Measurements from ENCODE around the gene IFI30. TPM values are rescaled to one million over a fixed set of nuclear protein-coding genes. Genes with fewer than 3 reads are reported as not detected.
A peak's percentile ranks its signal among the peaks of the same experiment; 100 is the strongest.

Gene IFI30
- total RNA-seq, result 49.4 and 52.7 TPM in 2 replicates

GRCh38 chr19:18173572-18174288 lies at the start of gene IFI30:
Gene IFI30 (plus strand): TSS chr19:18173813. CDS start chr19:18173842, 29 bp downstream.
- Mint-ChIP-seq H3K9me3 (no peaks in the 10 kb centered on the region), H3K4me1 (peaks cover 23% of the 10 kb centered on the region), H3K27ac (peak within 1 kb of the TSS; percentile 85), H3K27me3 (no peaks in the 10 kb centered on the region), H3K36me3 (ENCODE audit: low read depth) (peaks cover 33% of the 10 kb centered on the region), H3K4me3 (peak within 1 kb of the TSS; percentile 89)
- DNase-seq, result peak; percentile 92
- intact Hi-C loops (cut with micrococcal nuclease), result no loop called here

DNA sequence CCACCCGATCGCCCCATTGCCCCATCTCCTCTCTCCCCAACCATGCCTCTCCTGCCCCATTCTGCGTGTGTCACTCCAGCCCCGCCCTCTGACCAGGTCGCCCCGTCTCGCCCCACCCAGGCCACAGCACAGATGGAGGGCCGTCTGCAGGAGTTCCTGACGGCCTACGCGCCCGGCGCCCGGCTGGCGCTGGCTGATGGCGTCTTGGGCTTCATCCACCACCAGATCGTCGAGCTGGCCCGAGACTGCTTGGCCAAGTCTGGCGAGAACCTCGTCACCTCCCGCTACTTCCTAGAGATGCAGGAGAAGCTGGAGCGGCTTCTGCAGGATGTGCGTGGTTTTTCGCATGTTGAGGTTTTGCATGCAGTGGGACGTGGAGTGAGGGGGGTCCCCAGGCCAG lies 49.8 kb upstream of the IFI30 start:
- Mint-ChIP-seq H3K27me3 (no peaks in the 10 kb centered on the region), H3K9me3 (no peaks in the 10 kb centered on the region), H3K4me3 (no peak overlapping the region), H3K36me3 (ENCODE audit: low read depth) (peaks cover 38% of the 10 kb centered on the region), H3K27ac (no peak overlapping the region), H3K4me1 (peaks cover 24% of the 10 kb centered on the region)
- no peak for DNase-seq
- intact Hi-C loops (cut with micrococcal nuclease), result no loop called here

DNA sequence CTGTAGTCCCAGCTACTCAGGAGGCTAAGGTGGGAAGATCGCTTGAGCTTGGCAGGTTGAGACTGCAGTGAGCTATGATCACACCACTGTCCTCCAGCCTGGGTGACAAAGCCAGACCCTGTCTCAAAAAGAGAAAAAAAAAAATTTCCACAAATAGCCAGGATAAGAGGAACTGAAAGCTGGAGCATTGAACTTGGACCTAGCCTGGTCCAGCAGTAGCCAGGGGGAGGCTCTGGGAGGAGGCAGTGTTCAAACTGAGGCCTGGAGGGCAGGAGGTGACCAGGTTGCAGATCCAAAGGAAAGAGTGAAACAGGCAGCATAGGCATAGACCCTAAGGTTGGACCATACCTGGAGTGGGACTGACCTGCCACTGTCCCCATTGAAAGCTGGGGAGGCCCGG lies 47.5 kb upstream of the IFI30 start:
- Mint-ChIP-seq H3K36me3 (ENCODE audit: low read depth) (peaks cover 43% of the 10 kb centered on the region), H3K27me3 (no peaks in the 10 kb centered on the region), H3K9me3 (no peaks in the 10 kb centered on the region), H3K4me1 (peaks cover 7% of the 10 kb centered on the region), H3K4me3 (no peak overlapping the region), H3K27ac (peak overlapping the region; percentile 34)
- intact Hi-C loops (cut with micrococcal nuclease), result no loop called here
- DNase-seq, result no peak

DNA sequence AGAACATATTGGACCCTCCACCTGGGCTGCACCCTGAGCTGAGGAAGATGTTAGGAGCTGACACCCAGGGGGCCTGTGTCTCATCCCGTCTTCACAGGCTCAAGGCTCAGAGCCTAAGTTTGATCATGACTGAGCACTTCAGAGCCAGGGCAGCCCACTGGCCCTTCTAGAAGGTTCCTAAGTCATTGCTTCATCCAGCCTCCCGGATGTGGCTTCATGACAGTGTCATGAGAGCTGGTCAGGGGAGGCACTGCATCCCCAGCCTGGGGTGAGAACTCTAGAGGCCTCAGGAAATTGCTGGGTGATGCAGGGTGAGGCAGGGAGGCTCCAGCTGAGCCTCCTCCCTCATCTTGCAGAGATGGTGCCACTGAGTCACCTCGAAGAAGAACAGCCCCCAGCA lies 45.6 kb upstream of the IFI30 start:
- Mint-ChIP-seq H3K27me3 (no peaks in the 10 kb centered on the region), H3K27ac (peak overlapping the region; percentile 48), H3K36me3 (ENCODE audit: low read depth) (peaks cover 39% of the 10 kb centered on the region), H3K4me1 (peaks cover 7% of the 10 kb centered on the region), H3K9me3 (no peaks in the 10 kb centered on the region), H3K4me3 (no peak overlapping the region)
- intact Hi-C loops (cut with micrococcal nuclease), result no loop called here
- peak; percentile 67 for DNase-seq

GRCh38 chr19:18128805-18129204 lies 44.8 kb upstream of the IFI30 start:
- peaks cover 33% of the 10 kb centered on the region for H3K36me3 Mint-ChIP-seq (ENCODE audit: low read depth)
- DNase-seq, result no peak
- no peak overlapping the region for H3K27ac Mint-ChIP-seq
- H3K4me3 Mint-ChIP-seq, result no peak overlapping the region
- no peaks in the 10 kb centered on the region for H3K9me3 Mint-ChIP-seq
- peaks cover 7% of the 10 kb centered on the region for H3K4me1 Mint-ChIP-seq
- no peaks in the 10 kb centered on the region for H3K27me3 Mint-ChIP-seq
- intact Hi-C loops (cut with micrococcal nuclease), result no loop called here

DNA sequence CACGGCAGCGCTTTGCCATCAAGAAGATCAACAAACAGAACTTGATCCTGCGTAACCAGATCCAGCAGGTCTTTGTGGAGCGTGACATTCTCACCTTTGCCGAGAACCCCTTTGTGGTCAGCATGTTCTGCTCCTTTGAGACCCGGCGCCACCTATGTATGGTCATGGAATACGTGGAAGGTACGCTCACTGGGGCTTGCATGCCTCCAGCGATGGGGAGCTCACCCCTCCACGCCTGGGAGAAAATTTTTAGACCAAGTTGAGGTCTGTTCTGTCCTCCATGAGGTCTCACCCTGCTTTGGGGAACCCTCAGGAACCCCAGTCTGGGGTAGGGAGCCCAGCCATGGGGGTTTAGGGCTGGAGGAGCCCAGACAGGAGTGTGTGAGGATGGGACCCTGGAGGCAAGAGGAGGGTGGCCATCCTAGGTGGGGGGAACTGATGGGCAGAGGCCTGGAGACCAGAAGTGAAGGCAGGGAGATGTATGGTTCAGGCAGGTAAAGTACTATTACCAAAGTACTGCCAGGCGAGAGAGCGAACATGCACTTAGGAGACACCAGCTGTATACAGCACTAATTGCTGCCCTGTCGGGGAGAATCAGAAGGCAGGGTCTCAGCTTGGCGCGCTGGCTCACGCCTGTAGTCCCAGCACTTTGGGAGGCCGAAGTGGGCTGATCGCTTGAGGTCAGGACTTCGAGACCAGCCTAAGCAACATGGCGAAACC lies 42.9 kb upstream of the IFI30 start:
- H3K27ac Mint-ChIP-seq, result no peak overlapping the region
- no peaks in the 10 kb centered on the region for H3K9me3 Mint-ChIP-seq
- intact Hi-C loops (cut with micrococcal nuclease), result no loop called here
- H3K4me3 Mint-ChIP-seq, result no peak overlapping the region
- no peaks in the 10 kb centered on the region for H3K27me3 Mint-ChIP-seq
- no peak for DNase-seq
- peaks cover 7% of the 10 kb centered on the region for H3K4me1 Mint-ChIP-seq
- H3K36me3 Mint-ChIP-seq (ENCODE audit: low read depth), result peaks cover 36% of the 10 kb centered on the region

- intact Hi-C loops (cut with micrococcal nuclease), result no loop called here
- H3K27ac Mint-ChIP-seq, result no peak overlapping the region
- H3K4me3 Mint-ChIP-seq, result no peak overlapping the region
- no peaks in the 10 kb centered on the region for H3K27me3 Mint-ChIP-seq
- peaks cover 7% of the 10 kb centered on the region for H3K4me1 Mint-ChIP-seq
- no peak for DNase-seq
- peaks cover 40% of the 10 kb centered on the region for H3K36me3 Mint-ChIP-seq (ENCODE audit: low read depth)
- H3K9me3 Mint-ChIP-seq, result no peaks in the 10 kb centered on the region
These were observed 41.6 kb upstream of the IFI30 start for GRCh38 chr19:18131841-18132596.

GRCh38 chr19:18135712-18136584 lies 37.7 kb upstream of the IFI30 start:
- Mint-ChIP-seq H3K4me1 (no peaks in the 10 kb centered on the region), H3K4me3 (no peak overlapping the region), H3K36me3 (ENCODE audit: low read depth) (peaks cover 44% of the 10 kb centered on the region), H3K27ac (no peak overlapping the region), H3K9me3 (no peaks in the 10 kb centered on the region), H3K27me3 (no peaks in the 10 kb centered on the region)
- intact Hi-C loops (cut with micrococcal nuclease), result no loop called here
- no peak for DNase-seq

- Mint-ChIP-seq H3K27ac (no peak overlapping the region), H3K4me1 (no peaks in the 10 kb centered on the region), H3K27me3 (no peaks in the 10 kb centered on the region), H3K36me3 (ENCODE audit: low read depth) (peaks cover 46% of the 10 kb centered on the region), H3K4me3 (no peak overlapping the region), H3K9me3 (no peaks in the 10 kb centered on the region)
- no peak for DNase-seq
- intact Hi-C loops (cut with micrococcal nuclease), result no loop called here
These were observed 36.4 kb upstream of the IFI30 start for GRCh38 chr19:18137242-18137641.

- no peak for DNase-seq
- no peaks in the 10 kb centered on the region for H3K9me3 Mint-ChIP-seq
- H3K4me1 Mint-ChIP-seq, result no peaks in the 10 kb centered on the region
- H3K36me3 Mint-ChIP-seq (ENCODE audit: low read depth), result peaks cover 42% of the 10 kb centered on the region
- H3K27me3 Mint-ChIP-seq, result no peaks in the 10 kb centered on the region
- intact Hi-C loops (cut with micrococcal nuclease), result no loop called here
- H3K4me3 Mint-ChIP-seq, result no peak overlapping the region
- H3K27ac Mint-ChIP-seq, result no peak overlapping the region
These were observed 35.8 kb upstream of the IFI30 start for GRCh38 chr19:18137657-18138339.

DNA sequence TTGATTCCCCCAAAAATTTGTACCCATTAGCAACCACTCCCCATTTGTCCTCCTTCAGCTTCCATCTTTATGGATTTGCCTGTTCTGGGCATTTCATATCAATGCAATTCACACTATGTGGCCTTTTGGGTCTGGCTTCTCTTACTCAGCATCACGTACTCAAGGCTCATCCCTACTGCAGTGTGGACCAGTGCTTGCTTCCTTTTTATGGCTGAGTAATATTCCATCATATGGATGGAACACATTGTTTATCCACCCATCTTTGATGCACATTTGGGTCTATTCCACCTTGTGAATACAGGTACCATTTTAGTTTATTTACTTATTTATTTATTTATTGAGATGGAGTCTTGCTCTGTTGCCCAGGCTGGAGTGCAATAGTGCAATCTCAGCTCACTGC lies 33.1 kb upstream of the IFI30 start:
- intact Hi-C loops (cut with micrococcal nuclease), result no loop called here
- DNase-seq, result no peak
- Mint-ChIP-seq H3K4me1 (no peaks in the 10 kb centered on the region), H3K27ac (no peak overlapping the region), H3K36me3 (ENCODE audit: low read depth) (peaks cover 55% of the 10 kb centered on the region), H3K4me3 (no peak overlapping the region), H3K9me3 (no peaks in the 10 kb centered on the region), H3K27me3 (no peaks in the 10 kb centered on the region)

- H3K27me3 Mint-ChIP-seq, result no peaks in the 10 kb centered on the region
- no peaks in the 10 kb centered on the region for H3K4me1 Mint-ChIP-seq
- H3K27ac Mint-ChIP-seq, result no peak overlapping the region
- no peak for DNase-seq
- H3K36me3 Mint-ChIP-seq (ENCODE audit: low read depth), result peaks cover 54% of the 10 kb centered on the region
- intact Hi-C loops (cut with micrococcal nuclease), result no loop called here
- no peaks in the 10 kb centered on the region for H3K9me3 Mint-ChIP-seq
- H3K4me3 Mint-ChIP-seq, result no peak overlapping the region
These were observed 32.6 kb upstream of the IFI30 start for GRCh38 chr19:18141031-18141430.

DNA sequence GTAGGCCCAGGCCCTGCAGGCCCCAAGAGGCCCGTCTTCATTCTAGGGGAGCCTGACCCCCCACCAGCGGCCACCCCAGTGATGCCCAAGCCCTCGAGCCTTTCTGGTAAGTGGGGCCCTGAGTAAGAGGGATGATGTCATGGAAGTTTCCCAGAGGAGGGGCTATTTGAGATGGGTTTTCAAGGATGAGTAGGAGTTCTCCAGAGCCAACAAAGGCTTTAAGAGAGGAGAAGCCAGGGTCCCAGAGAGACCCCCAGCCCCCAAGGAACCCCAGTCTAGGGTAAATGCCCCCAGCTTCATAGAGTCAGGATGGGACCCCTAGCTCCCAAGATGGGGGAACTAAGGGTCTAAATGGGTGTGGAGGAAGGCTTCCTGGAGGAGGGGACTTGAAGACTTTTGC lies 29.7 kb upstream of the IFI30 start:
- no peaks in the 10 kb centered on the region for H3K9me3 Mint-ChIP-seq
- intact Hi-C loops (cut with micrococcal nuclease), result no loop called here
- H3K4me1 Mint-ChIP-seq, result no peaks in the 10 kb centered on the region
- H3K27me3 Mint-ChIP-seq, result no peaks in the 10 kb centered on the region
- DNase-seq, result no peak
- no peak overlapping the region for H3K4me3 Mint-ChIP-seq
- H3K27ac Mint-ChIP-seq, result no peak overlapping the region
- peaks cover 58% of the 10 kb centered on the region for H3K36me3 Mint-ChIP-seq (ENCODE audit: low read depth)
